Activated T-helper 2 cell treated with anti-CD3 and anti-CD28 coated beads, Interferon-gamma antibody, Interleukin-2, Interleukin-4, amounts not matched to agents 10 μg/mL and 5 μg/mL and 100 μg/mL, durations not matched to agents 14 hours and 24 hours and 36 hours (primary cell): ENCODE data around the gene VEZT. TPM values are rescaled to one million over a fixed set of nuclear protein-coding genes. Genes with fewer than 3 reads are reported as not detected.

ENCODE experiments used
- DNase-seq: peaks from one replicate; pipeline ENCODE4 v3.0.0; 2021; ENCODE audit warnings: low spot score
- H3K27ac Mint-ChIP-seq: one replicate; pipeline ENCODE4 v1.8.0; 2021; ENCODE audit warnings: mixed read lengths
- H3K27me3 Mint-ChIP-seq: one replicate; pipeline ENCODE4 v1.8.0; 2021; ENCODE audit warnings: low read depth, mixed read lengths
- H3K36me3 Mint-ChIP-seq: one replicate; pipeline ENCODE4 v1.8.0; 2021; ENCODE audit warnings: low read depth, mixed read lengths
- H3K4me1 Mint-ChIP-seq: one replicate; pipeline ENCODE4 v1.8.0; 2021; ENCODE audit warnings: low read depth, mixed read lengths
- H3K4me3 Mint-ChIP-seq: one replicate; pipeline ENCODE4 v1.8.0; 2021; ENCODE audit warnings: low read depth, mild to moderate bottlenecking, moderate library complexity, mixed read lengths
- H3K9me3 Mint-ChIP-seq: one replicate; pipeline ENCODE4 v1.8.0; 2021; ENCODE audit warnings: mixed read lengths
- intact Hi-C: fragments of 100-400 bp; cut with micrococcal nuclease; formaldehyde crosslinking; loops from one replicate; pipeline ENCODE4 v1.15.1; 2023
- total RNA-seq: library from RNA; stranded (reverse); gene quantifications from 2 replicates; pipeline ENCODE4 v1.2.3, GENCODE V29; 2022

VEZT gene
- total RNA-seq, 1 donor from 2014 or later = 62.6 TPM

GRCh38 chr12:95253386-95253785 lies 35.8 kb downstream of the VEZT start:
- DNase-seq = no peak
- intact Hi-C loops = no loop called here
- Mint-ChIP-seq H3K4me3 (no peak overlapping the region), H3K27me3 (no peaks in the 10 kb centered on the region), H3K4me1 (no peaks in the 10 kb centered on the region), H3K36me3 (peaks cover 38% of the 10 kb centered on the region), H3K27ac (no peak overlapping the region), H3K9me3 (no peaks in the 10 kb centered on the region)

GRCh38 chr12:95257541-95257940 lies 39.9 kb downstream of the VEZT start:
- no peaks in the 10 kb centered on the region for H3K27me3 Mint-ChIP-seq
- H3K27ac Mint-ChIP-seq = no peak overlapping the region
- no peaks in the 10 kb centered on the region for H3K4me1 Mint-ChIP-seq
- no peaks in the 10 kb centered on the region for H3K9me3 Mint-ChIP-seq
- H3K4me3 Mint-ChIP-seq = no peak overlapping the region
- intact Hi-C loops = no loop called here
- no peak for DNase-seq
- H3K36me3 Mint-ChIP-seq = peaks cover 42% of the 10 kb centered on the region

GRCh38 chr12:95258151-95258550 lies 40.5 kb downstream of the VEZT start:
- no peaks in the 10 kb centered on the region for H3K9me3 Mint-ChIP-seq
- H3K27ac Mint-ChIP-seq = no peak overlapping the region
- H3K27me3 Mint-ChIP-seq = no peaks in the 10 kb centered on the region
- peaks cover 40% of the 10 kb centered on the region for H3K36me3 Mint-ChIP-seq
- DNase-seq = no peak
- H3K4me3 Mint-ChIP-seq = no peak overlapping the region
- intact Hi-C loops = no loop called here
- H3K4me1 Mint-ChIP-seq = no peaks in the 10 kb centered on the region

GRCh38 chr12:95258803-95259202 lies 41.2 kb downstream of the VEZT start:
- no peak overlapping the region for H3K27ac Mint-ChIP-seq
- H3K4me1 Mint-ChIP-seq = no peaks in the 10 kb centered on the region
- peaks cover 38% of the 10 kb centered on the region for H3K36me3 Mint-ChIP-seq
- no peak for DNase-seq
- intact Hi-C loops = no loop called here
- H3K9me3 Mint-ChIP-seq = no peaks in the 10 kb centered on the region
- no peaks in the 10 kb centered on the region for H3K27me3 Mint-ChIP-seq
- H3K4me3 Mint-ChIP-seq = no peak overlapping the region

GRCh38 chr12:95259368-95259767 lies 41.8 kb downstream of the VEZT start:
- H3K27ac Mint-ChIP-seq = no peak overlapping the region
- H3K4me3 Mint-ChIP-seq = no peak overlapping the region
- no peaks in the 10 kb centered on the region for H3K9me3 Mint-ChIP-seq
- intact Hi-C loops = no loop called here
- H3K27me3 Mint-ChIP-seq = no peaks in the 10 kb centered on the region
- no peak for DNase-seq
- no peaks in the 10 kb centered on the region for H3K4me1 Mint-ChIP-seq
- H3K36me3 Mint-ChIP-seq = peaks cover 38% of the 10 kb centered on the region

- no peaks in the 10 kb centered on the region for H3K27me3 Mint-ChIP-seq
- no peak for DNase-seq
- intact Hi-C loops = no loop called here
- no peak overlapping the region for H3K4me3 Mint-ChIP-seq
- peaks cover 23% of the 10 kb centered on the region for H3K36me3 Mint-ChIP-seq
- no peaks in the 10 kb centered on the region for H3K9me3 Mint-ChIP-seq
- no peak overlapping the region for H3K27ac Mint-ChIP-seq
- no peaks in the 10 kb centered on the region for H3K4me1 Mint-ChIP-seq
Measured at GRCh38 chr12:95261109-95261508, 43.5 kb downstream of the VEZT start.

- Mint-ChIP-seq H3K4me1 (no peaks in the 10 kb centered on the region), H3K9me3 (no peaks in the 10 kb centered on the region), H3K27me3 (no peaks in the 10 kb centered on the region), H3K4me3 (no peak overlapping the region), H3K27ac (no peak overlapping the region), H3K36me3 (peaks cover 26% of the 10 kb centered on the region)
- intact Hi-C loops = no loop called here
- no peak for DNase-seq
Measured at GRCh38 chr12:95262808-95263207, 45.2 kb downstream of the VEZT start.

GRCh38 chr12:95265765-95266164 lies 48.2 kb downstream of the VEZT start:
- H3K27me3 Mint-ChIP-seq = no peaks in the 10 kb centered on the region
- no peaks in the 10 kb centered on the region for H3K4me1 Mint-ChIP-seq
- no peaks in the 10 kb centered on the region for H3K9me3 Mint-ChIP-seq
- intact Hi-C loops = no loop called here
- peaks cover 19% of the 10 kb centered on the region for H3K36me3 Mint-ChIP-seq
- H3K4me3 Mint-ChIP-seq = no peak overlapping the region
- DNase-seq = no peak
- H3K27ac Mint-ChIP-seq = no peak overlapping the region

GRCh38 chr12:95266254-95266653 lies 48.6 kb downstream of the VEZT start:
- Mint-ChIP-seq H3K4me1 (no peaks in the 10 kb centered on the region), H3K4me3 (no peak overlapping the region), H3K27ac (no peak overlapping the region), H3K27me3 (no peaks in the 10 kb centered on the region), H3K36me3 (peaks cover 20% of the 10 kb centered on the region), H3K9me3 (no peaks in the 10 kb centered on the region)
- no peak for DNase-seq
- intact Hi-C loops = no loop called here

GRCh38 chr12:95269892-95270291 lies 52.3 kb downstream of the VEZT start:
- no peak overlapping the region for H3K4me3 Mint-ChIP-seq
- H3K9me3 Mint-ChIP-seq = no peaks in the 10 kb centered on the region
- H3K27me3 Mint-ChIP-seq = no peaks in the 10 kb centered on the region
- H3K4me1 Mint-ChIP-seq = no peaks in the 10 kb centered on the region
- DNase-seq = no peak
- no peak overlapping the region for H3K27ac Mint-ChIP-seq
- H3K36me3 Mint-ChIP-seq = peaks cover 31% of the 10 kb centered on the region
- intact Hi-C loops = no loop called here

GRCh38 chr12:95271465-95271864 lies 53.9 kb downstream of the VEZT start:
- Mint-ChIP-seq H3K9me3 (no peaks in the 10 kb centered on the region), H3K27ac (no peak overlapping the region), H3K4me1 (no peaks in the 10 kb centered on the region), H3K36me3 (peaks cover 35% of the 10 kb centered on the region), H3K4me3 (no peak overlapping the region), H3K27me3 (no peaks in the 10 kb centered on the region)
- DNase-seq = no peak
- intact Hi-C loops = no loop called here

GRCh38 chr12:95277139-95277538 lies 59.5 kb downstream of the VEZT start:
- intact Hi-C loops = no loop called here
- H3K4me1 Mint-ChIP-seq = peaks cover 6% of the 10 kb centered on the region

GRCh38 chr12:95279856-95280255 lies 62.2 kb downstream of the VEZT start:
- H3K4me1 Mint-ChIP-seq = peaks cover 6% of the 10 kb centered on the region
- intact Hi-C loops = no loop called here
- H3K4me3 Mint-ChIP-seq = no peak overlapping the region
- peaks cover 49% of the 10 kb centered on the region for H3K36me3 Mint-ChIP-seq
- no peaks in the 10 kb centered on the region for H3K9me3 Mint-ChIP-seq
- no peak for DNase-seq
- no peaks in the 10 kb centered on the region for H3K27me3 Mint-ChIP-seq
- no peak overlapping the region for H3K27ac Mint-ChIP-seq

More at GRCh38 chr12:95277139-95277538, 59.5 kb downstream of the VEZT start:
- Mint-ChIP-seq H3K36me3 (peaks cover 39% of the 10 kb centered on the region), H3K4me3 (no peak overlapping the region), H3K27me3 (no peaks in the 10 kb centered on the region), H3K9me3 (no peaks in the 10 kb centered on the region), H3K27ac (no peak overlapping the region)
- DNase-seq = no peak

GRCh38 chr12:95282266-95282665 lies 64.7 kb downstream of the VEZT start:
- Mint-ChIP-seq H3K36me3 (peaks cover 49% of the 10 kb centered on the region), H3K27me3 (no peaks in the 10 kb centered on the region), H3K4me1 (peaks cover 6% of the 10 kb centered on the region), H3K9me3 (no peaks in the 10 kb centered on the region), H3K27ac (no peak overlapping the region), H3K4me3 (no peak overlapping the region)
- intact Hi-C loops = no loop called here
- DNase-seq = no peak
